Upper lobe of right lung (tissue), 1 donor: Measurements from ENCODE around the gene GOLGA8B. TPM values are rescaled to one million over a fixed set of nuclear protein-coding genes. Genes with fewer than 3 reads are reported as not detected.

Experiments
- ATAC-seq: fragments of 200-7000 bp; cut with Tn5 transposase; one replicate; pipeline ENCODE4 v1.9.1; 2020; ENCODE audit warnings: mild to moderate bottlenecking, moderate library complexity
- DNase-seq: peaks from one replicate; pipeline ENCODE4 v3.0.0-alpha.2; 2020
- H3K27ac ChIP-seq: fragments of 200-600 bp; one replicate; pipeline ENCODE4 v1.8.0; 2022
- H3K27me3 ChIP-seq: fragments of 200-600 bp; one replicate; pipeline ENCODE4 v1.8.0; 2022; ENCODE audit warnings: mild to moderate bottlenecking
- H3K36me3 ChIP-seq: fragments of 200-600 bp; one replicate; pipeline ENCODE4 v1.8.0; 2022
- H3K4me1 ChIP-seq: fragments of 200-600 bp; one replicate; pipeline ENCODE4 v1.8.0; 2022
- H3K4me3 ChIP-seq: fragments of 200-600 bp; one replicate; pipeline ENCODE4 v1.8.0; 2022; ENCODE audit warnings: mild to moderate bottlenecking
- H3K9me3 ChIP-seq: fragments of 200-600 bp; one replicate; pipeline ENCODE4 v1.8.0; 2022
- intact Hi-C: fragments of 100-400 bp; cut with DNase I; formaldehyde crosslinking; loops from one replicate; pipeline ENCODE4 v1.11.0; 2022
- total RNA-seq: library from RNA; stranded (reverse); fragmentation: NEBNext Ultra II Directional; extraction: Animal tissue kit (Norgen Biotek cat#: 25700); gene quantifications from one replicate; pipeline ENCODE4 v1.2.1, GENCODE V29; 2021
- TF ChIP-seq, protein P1 (sequence below): fragments of 200-600 bp; IDR thresholded peaks from one replicate; pipeline ENCODE4 v1.8.0; 2022; ENCODE audit warnings: antibody characterized with exemption
- donor health status: DM: no; HTN: yes; CAD: no; lungs with severe emphysema.

The GOLGA8B gene
- total RNA-seq, 1 donor from 2014 or later: 56.0 TPM

DNA sequence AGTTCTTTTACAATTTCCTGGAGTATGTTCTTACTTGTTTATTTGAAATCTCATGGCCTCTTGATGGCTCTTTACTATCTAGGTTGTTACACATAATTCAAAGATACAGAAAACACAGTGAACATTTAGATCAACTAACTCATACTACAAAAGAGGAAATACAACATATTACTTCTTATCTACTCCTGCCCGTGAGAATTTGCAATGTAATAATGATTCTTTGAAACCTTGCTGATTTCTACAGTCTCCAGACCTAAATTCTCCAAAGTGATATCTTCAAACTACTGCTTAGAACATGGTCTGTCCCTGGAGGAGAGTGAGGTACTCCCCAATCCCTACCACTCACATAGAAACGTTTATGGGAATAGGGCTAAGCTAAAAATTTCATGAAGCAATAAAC lies 29.9 kb upstream of the GOLGA8B start:
- DNase-seq (no peak), ATAC-seq (no peak)
- no peaks in the 10 kb centered on the region for H3K36me3 ChIP-seq
- H3K27me3 ChIP-seq: no peaks in the 10 kb centered on the region
- H3K9me3 ChIP-seq: no peaks in the 10 kb centered on the region
- TF ChIP-seq, protein P1, sequence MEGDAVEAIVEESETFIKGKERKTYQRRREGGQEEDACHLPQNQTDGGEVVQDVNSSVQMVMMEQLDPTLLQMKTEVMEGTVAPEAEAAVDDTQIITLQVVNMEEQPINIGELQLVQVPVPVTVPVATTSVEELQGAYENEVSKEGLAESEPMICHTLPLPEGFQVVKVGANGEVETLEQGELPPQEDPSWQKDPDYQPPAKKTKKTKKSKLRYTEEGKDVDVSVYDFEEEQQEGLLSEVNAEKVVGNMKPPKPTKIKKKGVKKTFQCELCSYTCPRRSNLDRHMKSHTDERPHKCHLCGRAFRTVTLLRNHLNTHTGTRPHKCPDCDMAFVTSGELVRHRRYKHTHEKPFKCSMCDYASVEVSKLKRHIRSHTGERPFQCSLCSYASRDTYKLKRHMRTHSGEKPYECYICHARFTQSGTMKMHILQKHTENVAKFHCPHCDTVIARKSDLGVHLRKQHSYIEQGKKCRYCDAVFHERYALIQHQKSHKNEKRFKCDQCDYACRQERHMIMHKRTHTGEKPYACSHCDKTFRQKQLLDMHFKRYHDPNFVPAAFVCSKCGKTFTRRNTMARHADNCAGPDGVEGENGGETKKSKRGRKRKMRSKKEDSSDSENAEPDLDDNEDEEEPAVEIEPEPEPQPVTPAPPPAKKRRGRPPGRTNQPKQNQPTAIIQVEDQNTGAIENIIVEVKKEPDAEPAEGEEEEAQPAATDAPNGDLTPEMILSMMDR: no peak
- intact Hi-C loops: no loop called here
- H3K4me3 ChIP-seq: no peak overlapping the region
- H3K27ac ChIP-seq: no peak overlapping the region
- H3K4me1 ChIP-seq: no peaks in the 10 kb centered on the region

DNA sequence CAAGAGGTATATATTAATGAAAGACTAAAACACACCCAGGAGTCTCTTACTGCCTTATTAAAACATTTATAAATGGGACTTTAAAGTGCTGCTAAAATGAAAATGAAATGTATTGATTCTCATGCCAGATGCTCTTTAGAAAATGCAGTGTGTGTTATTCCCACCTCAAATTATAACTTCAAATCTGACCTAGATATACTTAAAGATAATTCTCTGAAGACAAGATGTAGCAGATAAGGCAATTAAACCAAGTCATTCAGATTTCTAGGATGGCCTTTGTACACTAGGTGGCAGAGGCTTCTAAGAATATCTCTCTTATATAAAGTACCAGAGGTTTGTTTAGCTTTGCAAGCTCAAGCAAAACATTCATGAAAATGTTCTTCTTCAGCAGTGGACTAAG lies 26.9 kb upstream of the GOLGA8B start:
- H3K9me3 ChIP-seq: no peaks in the 10 kb centered on the region
- no peaks in the 10 kb centered on the region for H3K4me1 ChIP-seq
- TF ChIP-seq, protein P1: peak; percentile 22
- ATAC-seq (no peak), DNase-seq (no peak)
- no peak overlapping the region for H3K27ac ChIP-seq
- no peak overlapping the region for H3K4me3 ChIP-seq
- intact Hi-C loops: no loop called here
- H3K36me3 ChIP-seq: no peaks in the 10 kb centered on the region
- H3K27me3 ChIP-seq: no peaks in the 10 kb centered on the region

DNA sequence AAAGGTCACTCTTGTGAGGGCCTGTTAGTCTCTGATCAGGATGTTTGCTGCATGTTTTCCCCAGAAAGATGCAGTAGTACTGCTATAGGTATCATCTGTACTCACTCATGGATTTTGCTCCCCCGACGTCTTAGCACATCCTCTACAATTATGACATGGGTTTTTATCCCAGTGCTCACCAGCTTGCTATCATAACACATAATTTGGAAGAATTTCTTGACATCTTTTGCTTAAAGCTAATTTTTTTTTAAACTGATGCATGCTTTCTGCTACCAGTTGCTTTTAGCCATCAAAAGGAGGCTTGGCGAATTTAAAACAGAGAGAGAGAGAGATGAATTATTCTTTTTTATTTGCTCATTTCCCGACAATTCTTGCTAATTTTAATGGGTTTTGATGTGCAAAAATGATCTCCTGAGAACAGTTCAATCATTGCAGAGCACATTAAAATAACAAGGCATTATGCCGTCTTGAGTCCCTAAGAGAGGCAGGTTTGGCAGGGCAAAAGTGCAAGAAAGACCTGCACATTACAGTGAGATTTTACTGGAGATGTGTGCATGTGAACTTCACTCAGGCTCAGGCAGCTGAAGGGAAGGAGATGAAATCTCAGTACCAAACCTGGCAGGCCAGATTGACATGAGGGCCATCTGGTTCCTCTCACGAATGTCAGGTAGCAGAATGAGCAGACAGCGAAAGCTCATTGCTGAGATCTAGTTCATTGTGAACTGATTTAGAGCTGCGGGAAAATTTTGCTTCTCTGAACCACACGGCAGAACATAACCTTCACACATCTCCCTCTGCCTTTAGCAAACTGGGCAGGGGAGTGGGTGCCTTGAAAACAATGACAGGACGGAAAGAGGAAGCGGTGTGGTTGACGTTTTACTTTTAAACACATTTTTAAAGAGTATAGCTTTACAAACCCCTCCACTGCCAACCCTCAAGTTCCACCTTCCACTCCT lies 25.9 kb upstream of the GOLGA8B start:
- TF ChIP-seq, protein P1: no peak
- DNase-seq: no peak

GRCh38 chr15:34608517-34608916 lies 25.1 kb upstream of the GOLGA8B start:
- TF ChIP-seq, protein P1: no peak
- H3K4me3 ChIP-seq: no peak overlapping the region

More for the DNA sequence above, 25.9 kb upstream of the GOLGA8B start:
- Histone ChIP-seq H3K9me3 (no peaks in the 10 kb centered on the region), H3K27me3 (no peaks in the 10 kb centered on the region), H3K4me3 (no peak overlapping the region), H3K4me1 (no peaks in the 10 kb centered on the region), H3K27ac (no peak overlapping the region), H3K36me3 (no peaks in the 10 kb centered on the region)
- intact Hi-C loops: no loop called here
- ATAC-seq: no peak

GRCh38 chr15:34607832-34608231 lies 24.4 kb upstream of the GOLGA8B start:
- H3K4me1 ChIP-seq: no peaks in the 10 kb centered on the region
- ATAC-seq (no peak), DNase-seq (no peak)
- no peak overlapping the region for H3K27ac ChIP-seq
- H3K4me3 ChIP-seq: no peak overlapping the region
- H3K9me3 ChIP-seq: no peaks in the 10 kb centered on the region
- TF ChIP-seq, protein P1: no peak
- no peaks in the 10 kb centered on the region for H3K36me3 ChIP-seq
- intact Hi-C loops: no loop called here
- no peaks in the 10 kb centered on the region for H3K27me3 ChIP-seq

More at GRCh38 chr15:34608517-34608916, 25.1 kb upstream of the GOLGA8B start:
- ATAC-seq: no peak
- Histone ChIP-seq H3K27ac (no peak overlapping the region), H3K4me1 (no peaks in the 10 kb centered on the region), H3K27me3 (no peaks in the 10 kb centered on the region), H3K36me3 (no peaks in the 10 kb centered on the region), H3K9me3 (no peaks in the 10 kb centered on the region)
- intact Hi-C loops: no loop called here
- no peak for DNase-seq
